ENCODE results near the gene TMEM86A. TPM values are rescaled to one million over a fixed set of nuclear protein-coding genes. Genes with fewer than 3 reads are reported as not detected.

Gene TMEM86A
- total and polyA plus RNA-seq, 2 of the 8 experiments (the other 6 are each of a cell fraction or from before 2014, with no cell fraction given) = 1.5 to 1.7 TPM

DNA sequence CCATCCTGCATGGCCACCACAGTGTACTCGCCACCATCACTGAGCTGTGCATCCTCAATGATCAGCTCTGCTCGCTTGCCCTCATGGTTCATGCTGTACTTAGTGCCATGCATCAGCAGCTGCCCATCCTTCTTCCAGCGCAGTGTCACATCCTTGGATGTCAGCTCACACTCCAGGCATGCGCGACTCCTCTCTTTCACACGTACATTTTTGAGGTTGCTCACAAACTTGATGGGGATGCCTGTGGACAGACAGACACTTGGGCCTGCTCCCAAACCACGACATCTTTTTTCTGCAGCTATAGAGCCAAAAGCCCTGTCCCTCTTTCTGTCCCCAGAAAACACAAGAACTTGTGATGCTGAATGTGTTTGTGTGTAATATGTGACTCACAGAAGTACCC lies 16.9 kb downstream of the TMEM86A start:
- Histone ChIP-seq H4K91ac (replicated peaks; ENCODE audit: insufficient read length, low read length) (no peak overlapping the region), H3K56ac (replicated peaks; ENCODE audit: insufficient read length, low read depth, low read length) (no peak overlapping the region), H2AK5ac (ENCODE audit: low read depth, low read length) (0 out of 2 replicates have a peak overlapping the region, but pooled peaks have one; percentile 53), H3K9ac (replicated peaks in 1 of 4; ENCODE audit: extremely low read depth in 1 of 4, low read depth in 3 of 4, low read length in 3 of 4) (no peak overlapping the region), H2BK120ac (replicated peaks; ENCODE audit: low read depth, low read length) (no peak overlapping the region), H3K4me1 (replicated peaks in 1 of 4; ENCODE audit: control insufficient read depth in 3 of 4, insufficient read depth in 4 of 4, low read length in 3 of 4) (no peaks in the 10 kb centered on the region; a peak in 1 of 7 replicates), H4K8ac (ENCODE audit: extremely low read depth, insufficient read depth, low read length) (no peak overlapping the region), H3K18ac (ENCODE audit: extremely low read depth, low read length) (no peak overlapping the region), H3K23ac (ENCODE audit: insufficient read length) (no peak overlapping the region), H3K79me2 (ENCODE audit: control insufficient read depth in 1 of 2, insufficient read depth in 2 of 2, low read length in 2 of 2) (no peaks in the 10 kb centered on the region), H3K27me3 (replicated peaks in 1 of 4; ENCODE audit: control insufficient read depth in 3 of 4, extremely low read depth in 1 of 4, insufficient read depth in 3 of 4, low read length in 3 of 4) (peaks cover 0 to 9% (median 4%) of the 10 kb centered on the region in 4 experiments; a peak in 2 of 7 replicates), H2BK15ac (ENCODE audit: low read length) (no peak overlapping the region), H3K14ac (ENCODE audit: insufficient read length) (no peak overlapping the region), H2BK12ac (ENCODE audit: low read depth, low read length) (no peak overlapping the region), H3K4ac (replicated peaks; ENCODE audit: insufficient read length, low read depth, low read length) (no peak overlapping the region), H4K20me1 (replicated peaks in 1 of 2; ENCODE audit: control insufficient read depth in 1 of 2, insufficient read depth in 2 of 2, low read length in 2 of 2) (no peaks in the 10 kb centered on the region), H2BK20ac (ENCODE audit: low read length) (no peak overlapping the region), H3K27ac (ENCODE audit: low read depth, low read length) (no peak overlapping the region), H2AFZ (ENCODE audit: low read length) (no peak overlapping the region), H3K9me3 (ENCODE audit: insufficient read depth in 2 of 2, low read depth in 1 of 2, low read length in 1 of 2) (no peaks in the 10 kb centered on the region), H3K4me2 (ENCODE audit: insufficient read depth in 1 of 2, low read depth in 2 of 2, low read length in 2 of 2) (no peak overlapping the region), H3K79me1 (ENCODE audit: low read depth, low read length) (no peaks in the 10 kb centered on the region), H2BK5ac (ENCODE audit: low read depth, low read length) (no peak overlapping the region), H3K4me3 (ENCODE audit: extremely low read depth in 1 of 4, insufficient read depth in 2 of 4, low read depth in 3 of 4, low read length in 4 of 4) (no peak overlapping the region), H3K23me2 (ENCODE audit: low read depth, low read length) (peaks cover 2% of the 10 kb centered on the region; the same call in 1 of the 2 replicates), H4K5ac (ENCODE audit: insufficient read length, low read depth, low read length) (no peak overlapping the region), H3K36me3 (ENCODE audit: control insufficient read depth in 2 of 4, insufficient read depth in 4 of 4, low read length in 3 of 4) (no peaks in the 10 kb centered on the region)
- FAIRE-seq (no peak), DNase-seq (ENCODE audit: low read depth in 1 of 2, low spot score in 2 of 2) (no peak)
- CTCF ChIA-PET (ENCODE audit: partially characterized antibody) = interaction anchor here (0.6 to 7.6 kb wide), 5 partner anchors 9 to 282 kb away, joined by 3 to 63 read pairs (median 5); partner anchors contain the start of gene IGSF22
- POLR2A ChIA-PET (ENCODE audit: partially characterized antibody) = interaction anchor here (0.5 to 1.4 kb wide), 4 partner anchors 8 to 194 kb away, joined by 3 to 5 read pairs (median 3); no protein-coding TSS in a partner anchor
- WGBS, 2 experiments (ENCODE audit: extremely low coverage in 1 of 2, insufficient coverage in 1 of 2, insufficient read length in 1 of 2, insufficient replicate concordance in 2 of 2, low coverage in 1 of 2, low lambda C conversion rate in 2 of 2, missing lambda C conversion rate in 1 of 2) = 77% methylated on average over 7 of the region's 7 CpGs; no CpG with 5 or more reads in 1 of the 2 experiments
- TF ChIP-seq, protein P1, sequence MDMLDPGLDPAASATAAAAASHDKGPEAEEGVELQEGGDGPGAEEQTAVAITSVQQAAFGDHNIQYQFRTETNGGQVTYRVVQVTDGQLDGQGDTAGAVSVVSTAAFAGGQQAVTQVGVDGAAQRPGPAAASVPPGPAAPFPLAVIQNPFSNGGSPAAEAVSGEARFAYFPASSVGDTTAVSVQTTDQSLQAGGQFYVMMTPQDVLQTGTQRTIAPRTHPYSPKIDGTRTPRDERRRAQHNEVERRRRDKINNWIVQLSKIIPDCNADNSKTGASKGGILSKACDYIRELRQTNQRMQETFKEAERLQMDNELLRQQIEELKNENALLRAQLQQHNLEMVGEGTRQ (IDR thresholded peaks at IDR 0.05; ENCODE audit: low read length) = no peak
- TF ChIP-seq CREB1 (IDR thresholded peaks at IDR 0.05) (no peak), CBX5 (IDR thresholded peaks at IDR 0.05; ENCODE audit: low read depth, low read length) (no peak), KDM4A (IDR thresholded peaks at IDR 0.05; ENCODE audit: low read depth, low read length, severe bottlenecking) (no peak), SP1 (IDR thresholded peaks at IDR 0.05; ENCODE audit: low read depth, low read length) (no peak), CHD1 (IDR thresholded peaks at IDR 0.05; ENCODE audit: low read depth, low read length) (no peak), CHD2 (IDR thresholded peaks at IDR 0.05; ENCODE audit: low read length) (no peak), EP300 (IDR thresholded peaks at IDR 0.05; ENCODE audit: borderline replicate concordance in 1 of 2, low read depth in 2 of 2, low read length in 2 of 2) (no peak), EZH2 (IDR thresholded peaks at IDR 0.05; ENCODE audit: low read depth, low read length, severe bottlenecking) (no peak), HDAC6 (IDR thresholded peaks at IDR 0.05; ENCODE audit: low read depth, low read length) (no peak), TEAD4 (IDR thresholded peaks at IDR 0.05; ENCODE audit: low read depth, low read length) (no peak), RNF2 (IDR thresholded peaks at IDR 0.05; ENCODE audit: borderline replicate concordance, low read depth, low read length, missing control alignments, poor library complexity, severe bottlenecking) (no peak), SP2 (IDR thresholded peaks at IDR 0.05; ENCODE audit: low read length) (no peak)
